Measurements from ENCODE around the gene LUC7L3. TPM values are rescaled to one million over a fixed set of nuclear protein-coding genes. Genes with fewer than 3 reads are reported as not detected.
A peak's percentile ranks its signal among the peaks of the same experiment; 100 is the strongest.

LUC7L3 gene
- total RNA-seq, 1 experiment from 2014 or later, result 185 TPM

- TF ChIP-seq EZH2 (IDR thresholded peaks at IDR 0.05; ENCODE audit: borderline replicate concordance, low read depth, low read length, poor library complexity, severe bottlenecking) (no peak), CTCF (conservative IDR thresholded peaks at IDR 0.05; ENCODE audit: low read depth, low read length) (peak; percentile 99)
- intact Hi-C loops (cut with micrococcal nuclease; ENCODE audit: unreplicated experiment), result loop anchor here (1.0 to 10.0 kb wide), 4 partner anchors 59 to 372 kb away; partner anchors contain the start of genes NME1 and SPATA20
- ChIA-PET POLR2A (ENCODE audit: low non-redundant PET) (no interaction called here), CTCF (interaction anchor here (0.5 to 3.4 kb wide), 14 partner anchors 11 to 501 kb away, joined by 3 to 22 read pairs (median 4); no protein-coding TSS in a partner anchor)
- Histone ChIP-seq H3K9me3 (ENCODE audit: low read depth, low read length, poor library complexity, severe bottlenecking) (no peaks in the 10 kb centered on the region), H3K36me3 (ENCODE audit: insufficient read depth, low read length, poor library complexity, severe bottlenecking) (no peaks in the 10 kb centered on the region), H3K27ac (ENCODE audit: low read depth, low read length, poor library complexity, severe bottlenecking) (no peak overlapping the region), H3K27me3 (replicated peaks; ENCODE audit: insufficient read depth, low read depth, low read length, poor library complexity) (no peaks in the 10 kb centered on the region), H3K4me3 (ENCODE audit: low read depth, low read length, poor library complexity, severe bottlenecking) (no peak overlapping the region), H3K4me1 (ENCODE audit: insufficient read depth, low read length, poor library complexity, severe bottlenecking) (no peaks in the 10 kb centered on the region)
- no TSS peak for BruUV-seq (replicated peaks)
- peak; percentile 90 for DNase-seq (ENCODE audit: low spot score)
Measured at GRCh38 chr17:50783193-50783660, 63.8 kb downstream of the LUC7L3 start.

DNA sequence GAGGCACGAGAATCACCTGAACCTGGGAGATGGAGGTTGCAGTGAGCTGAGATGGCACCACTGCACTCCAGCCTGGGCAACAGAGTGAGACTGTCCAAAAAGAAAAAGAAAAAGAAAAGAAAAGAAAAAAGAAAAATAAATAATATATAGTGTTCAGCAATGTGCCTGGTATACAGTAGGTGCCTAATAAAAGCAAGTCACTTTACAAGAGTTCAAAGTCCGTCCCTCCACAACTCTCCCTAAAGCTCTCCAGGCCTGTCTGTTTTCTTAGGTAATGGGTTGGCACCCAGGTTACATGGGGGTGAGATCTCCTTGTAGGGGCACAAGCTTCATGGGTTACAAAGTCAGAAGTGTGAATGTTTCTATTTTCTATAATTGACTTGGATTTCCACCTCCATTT, 64.5 kb downstream of the LUC7L3 start:
- no peaks in the 10 kb centered on the region for H3K4me1 ChIP-seq (ENCODE audit: insufficient read depth, low read length, poor library complexity, severe bottlenecking)
- TF ChIP-seq CTCF (conservative IDR thresholded peaks at IDR 0.05; ENCODE audit: low read depth, low read length) (no peak), EZH2 (IDR thresholded peaks at IDR 0.05; ENCODE audit: borderline replicate concordance, low read depth, low read length, poor library complexity, severe bottlenecking) (no peak)
- no peak overlapping the region for H3K4me3 ChIP-seq (ENCODE audit: low read depth, low read length, poor library complexity, severe bottlenecking)
- CTCF ChIA-PET, result interaction anchor here (1.1 to 3.4 kb wide), 3 partner anchors 12 to 82 kb away, joined by 3 to 22 read pairs (median 7); no protein-coding TSS in a partner anchor
- H3K27ac ChIP-seq (ENCODE audit: low read depth, low read length, poor library complexity, severe bottlenecking), result no peak overlapping the region
- POLR2A ChIA-PET (ENCODE audit: low non-redundant PET), result no interaction called here
- intact Hi-C loops (cut with micrococcal nuclease; ENCODE audit: unreplicated experiment), result loop anchor here (1.0 to 10.0 kb wide), 4 partner anchors 58 to 371 kb away; partner anchors contain the start of genes NME1 and SPATA20
- H3K36me3 ChIP-seq (ENCODE audit: insufficient read depth, low read length, poor library complexity, severe bottlenecking), result no peaks in the 10 kb centered on the region
- no peaks in the 10 kb centered on the region for H3K9me3 ChIP-seq (ENCODE audit: low read depth, low read length, poor library complexity, severe bottlenecking)
- no peak for DNase-seq (ENCODE audit: low spot score)
- no peaks in the 10 kb centered on the region for H3K27me3 ChIP-seq (replicated peaks; ENCODE audit: insufficient read depth, low read depth, low read length, poor library complexity)
- no TSS peak for BruUV-seq (replicated peaks)

- POLR2A ChIA-PET (ENCODE audit: low non-redundant PET), result no interaction called here
- BruUV-seq (replicated peaks), result no TSS peak
- Histone ChIP-seq H3K27ac (ENCODE audit: low read depth, low read length, poor library complexity, severe bottlenecking) (no peak overlapping the region), H3K4me1 (ENCODE audit: insufficient read depth, low read length, poor library complexity, severe bottlenecking) (no peaks in the 10 kb centered on the region), H3K4me3 (ENCODE audit: low read depth, low read length, poor library complexity, severe bottlenecking) (no peak overlapping the region), H3K36me3 (ENCODE audit: insufficient read depth, low read length, poor library complexity, severe bottlenecking) (no peaks in the 10 kb centered on the region), H3K27me3 (replicated peaks; ENCODE audit: insufficient read depth, low read depth, low read length, poor library complexity) (no peaks in the 10 kb centered on the region), H3K9me3 (ENCODE audit: low read depth, low read length, poor library complexity, severe bottlenecking) (no peaks in the 10 kb centered on the region)
- intact Hi-C loops (cut with micrococcal nuclease; ENCODE audit: unreplicated experiment), result loop anchor here (10.0 kb wide), 2 partner anchors 240 to 370 kb away; partner anchors contain the start of genes NME1 and SPATA20
- CTCF ChIA-PET, result interaction anchor here (3.4 kb wide), 1 partner anchor 57 kb away, joined by 22 read pairs; no protein-coding TSS in a partner anchor
- no peak for DNase-seq (ENCODE audit: low spot score)
- TF ChIP-seq EZH2 (IDR thresholded peaks at IDR 0.05; ENCODE audit: borderline replicate concordance, low read depth, low read length, poor library complexity, severe bottlenecking) (no peak), CTCF (conservative IDR thresholded peaks at IDR 0.05; ENCODE audit: low read depth, low read length) (no peak)
Measured at GRCh38 chr17:50785126-50785525, 65.7 kb downstream of the LUC7L3 start.
